SK-N-MC (cell line): ENCODE results near the gene HS2ST1.

Experiments used
- EZH2 ChIP-seq: fragments of 200-600 bp; sonication (generic); IDR thresholded peaks from one replicate; pipeline ENCODE4 v1.6.1; 2017; ENCODE audit warnings: antibody characterized with exemption
- POLR2AphosphoS5 ChIP-seq: IDR thresholded peaks from 2 replicates; pipeline ENCODE4 v1.6.1; 2012; ENCODE audit warnings: mild to moderate bottlenecking, low read depth, low read length, borderline replicate concordance

DNA sequence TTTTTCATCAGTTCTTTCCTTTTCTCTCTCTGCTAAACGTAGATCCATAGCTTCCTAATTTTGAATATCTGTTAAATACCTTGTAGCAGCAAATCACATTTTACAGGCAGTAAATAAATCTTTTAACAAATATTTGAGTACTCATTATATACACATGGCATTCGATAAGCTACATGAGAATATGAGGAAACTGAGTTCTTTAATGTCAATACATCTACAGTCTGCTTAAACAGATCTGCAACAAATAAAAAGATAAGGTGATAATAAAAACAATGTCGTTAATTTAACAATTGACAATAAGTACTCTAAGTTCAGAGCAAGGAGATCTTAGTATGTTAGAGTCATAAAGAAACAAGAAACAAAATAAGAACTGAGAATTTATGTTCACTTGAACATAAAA, 43.4 kb upstream of the HS2ST1 start:
- TF ChIP-seq EZH2 (no peak), POLR2AphosphoS5 (no peak)
